Ishikawa (cell line): ENCODE measurements around the gene RRAD.
A peak's percentile ranks its signal among the peaks of the same experiment; 100 is the strongest.

ENCODE experiments used
- EGR1 ChIP-seq: IDR thresholded peaks from 2 replicates; pipeline ENCODE4 v1.6.1; 2012
- EP300 ChIP-seq: IDR thresholded peaks from 2 replicates; pipeline ENCODE4 v1.6.1; 2012; ENCODE audit warnings: borderline replicate concordance
- MAX ChIP-seq: IDR thresholded peaks from 2 replicates; pipeline ENCODE4 v1.6.1; 2012
- REST ChIP-seq: IDR thresholded peaks from 2 replicates; pipeline ENCODE4 v1.6.1; 2012; ENCODE audit warnings: low read depth, mild to moderate bottlenecking
- TAF1 ChIP-seq: IDR thresholded peaks from 2 replicates; pipeline ENCODE4 v1.6.1; 2012; ENCODE audit warnings: low read depth, mild to moderate bottlenecking
- TCF12 ChIP-seq: IDR thresholded peaks from 2 replicates; pipeline ENCODE4 v1.6.1; 2012; ENCODE audit warnings: low read depth
- TEAD4 ChIP-seq: IDR thresholded peaks from 2 replicates; pipeline ENCODE4 v1.6.1; 2012
- YY1 ChIP-seq: IDR thresholded peaks from 2 replicates; pipeline ENCODE4 v1.6.1; 2012; ENCODE audit warnings: low read depth

GRCh38 chr16:66934138-66934838 is 9.0 kb upstream of the RRAD start, which contains the start of gene CIAO2B:
- no peak for TF ChIP-seq EGR1
- TF ChIP-seq MAX, result peak; percentile 83
- no peak for TF ChIP-seq TCF12
- TF ChIP-seq TAF1, result peak; percentile 86
- TF ChIP-seq REST, result no peak
- TF ChIP-seq TEAD4, result no peak
- no peak for TF ChIP-seq EP300
- peak; percentile 42; the same call in 1 of the 2 replicates for TF ChIP-seq YY1
